GM19395 (cell line): ENCODE results near the gene EPOP.

Experiments used
- ATAC-seq: cut with Tn5 transposase; IDR thresholded peaks from one replicate; pipeline ENCODE4 v1.9.1; 2021; ENCODE audit warnings: mild to moderate bottlenecking, moderate library complexity; ENCODE audit not compliant: unreplicated experiment

Gene EPOP

DNA sequence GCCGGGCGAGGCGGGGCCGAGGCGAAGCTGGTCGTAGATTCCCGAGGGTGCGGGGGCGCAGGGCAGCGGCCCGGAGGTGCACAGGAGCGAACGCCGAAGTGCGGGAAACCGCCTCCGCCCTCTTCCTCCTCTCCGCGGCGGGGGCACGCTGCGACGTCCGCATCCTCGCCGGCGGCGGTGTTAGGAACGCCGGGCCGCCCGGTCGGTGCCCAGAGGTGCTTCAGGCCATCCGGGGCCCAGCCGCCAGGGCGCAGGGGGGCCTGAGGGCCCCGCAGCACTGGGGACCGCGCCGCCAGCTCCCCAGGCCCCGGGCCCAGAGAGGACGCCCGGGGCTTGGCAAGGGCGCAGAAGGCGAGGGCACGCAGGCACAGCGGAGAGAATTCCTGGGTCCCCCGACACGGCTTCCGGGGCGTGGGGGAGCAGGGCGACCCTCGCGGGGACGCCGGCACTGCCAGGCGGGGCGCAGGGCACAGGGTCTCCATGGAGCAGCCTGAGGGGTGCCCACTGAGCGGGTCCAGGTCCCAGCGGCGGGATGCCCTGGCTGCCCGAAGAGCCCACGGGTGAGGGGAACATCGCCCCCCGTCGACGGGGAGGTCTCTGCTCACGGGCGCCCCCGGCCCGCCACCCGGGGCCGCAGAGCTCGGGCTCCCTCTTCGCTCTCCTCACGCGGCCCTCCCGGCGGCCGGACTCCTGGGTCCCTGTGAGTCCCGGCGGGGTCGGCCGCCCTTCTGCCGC is 576 bp downstream of the EPOP start:
- ATAC-seq = peak; percentile 17

DNA sequence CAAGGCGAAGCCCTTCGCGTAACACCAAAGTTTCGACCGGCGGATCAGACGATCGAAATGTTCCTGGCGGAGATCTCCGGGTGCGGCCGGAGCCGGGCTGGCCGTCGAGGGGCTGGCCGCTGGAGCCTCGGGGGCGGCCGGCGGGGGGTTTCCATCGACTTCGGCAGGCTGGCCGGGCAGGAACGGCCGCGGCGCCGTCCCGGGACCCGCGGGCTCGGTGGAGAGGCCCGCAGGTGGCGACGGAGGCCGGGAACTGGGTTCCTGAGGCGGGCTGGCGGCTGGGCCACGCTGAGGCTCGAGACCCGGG is 1.1 kb downstream of the EPOP start:
- peak; percentile 6 for ATAC-seq

DNA sequence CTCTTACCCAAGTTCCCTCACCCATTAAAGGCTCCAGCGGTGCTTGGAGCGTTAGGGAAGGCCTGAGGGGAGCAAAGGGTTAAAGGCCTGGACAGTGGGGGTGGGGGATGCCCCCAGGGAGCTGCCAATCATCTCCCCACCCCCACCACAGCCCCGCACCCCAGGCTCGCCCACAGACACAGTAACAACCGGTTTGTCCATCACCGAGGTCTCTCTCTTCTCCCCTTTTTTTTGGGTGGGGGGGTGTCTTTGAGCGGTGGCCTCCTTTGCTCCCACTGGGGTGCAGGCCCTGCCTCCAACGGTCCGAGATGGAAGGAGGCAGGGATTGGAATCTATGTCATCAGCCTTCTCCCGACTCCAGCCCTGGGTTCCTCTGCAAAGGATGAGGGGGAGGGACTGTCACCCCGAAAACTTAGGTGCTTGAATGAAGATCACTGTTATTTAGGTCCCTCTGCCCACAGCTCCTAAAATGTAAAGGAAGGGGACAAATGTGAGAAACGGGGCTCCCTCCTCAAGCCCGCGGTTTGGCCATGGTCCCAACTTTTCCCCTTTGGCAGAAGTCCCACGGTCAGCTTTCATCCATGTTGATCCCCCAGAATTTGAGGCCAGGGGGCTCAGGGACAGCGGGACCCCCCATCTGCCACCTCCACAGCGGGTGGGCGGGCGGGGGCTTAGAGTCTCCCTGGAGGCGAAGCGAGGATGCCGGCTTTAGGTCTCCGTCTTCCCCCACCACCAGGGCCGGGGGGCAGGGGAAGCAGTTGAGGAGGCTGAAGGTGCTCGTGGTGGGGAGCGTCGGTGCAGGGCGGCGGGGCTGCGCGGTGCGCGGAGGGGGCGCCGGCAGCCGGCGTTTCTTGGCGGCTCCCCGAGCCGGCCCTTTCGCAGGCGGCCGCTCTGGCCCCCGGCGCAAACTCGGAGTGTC is 1.7 kb downstream of the EPOP start:
- ATAC-seq = no peak

GRCh38 chr17:38671939-38672720 is 2.6 kb downstream of the EPOP start:
- ATAC-seq = no peak

- ATAC-seq = no peak
These were observed 5.2 kb downstream of the EPOP start for GRCh38 chr17:38669520-38669919.

GRCh38 chr17:38667787-38668122 is 7.0 kb downstream of the EPOP start:
- ATAC-seq = no peak

- ATAC-seq = no peak
These were observed 7.5 kb downstream of the EPOP start for GRCh38 chr17:38667099-38667786.

DNA sequence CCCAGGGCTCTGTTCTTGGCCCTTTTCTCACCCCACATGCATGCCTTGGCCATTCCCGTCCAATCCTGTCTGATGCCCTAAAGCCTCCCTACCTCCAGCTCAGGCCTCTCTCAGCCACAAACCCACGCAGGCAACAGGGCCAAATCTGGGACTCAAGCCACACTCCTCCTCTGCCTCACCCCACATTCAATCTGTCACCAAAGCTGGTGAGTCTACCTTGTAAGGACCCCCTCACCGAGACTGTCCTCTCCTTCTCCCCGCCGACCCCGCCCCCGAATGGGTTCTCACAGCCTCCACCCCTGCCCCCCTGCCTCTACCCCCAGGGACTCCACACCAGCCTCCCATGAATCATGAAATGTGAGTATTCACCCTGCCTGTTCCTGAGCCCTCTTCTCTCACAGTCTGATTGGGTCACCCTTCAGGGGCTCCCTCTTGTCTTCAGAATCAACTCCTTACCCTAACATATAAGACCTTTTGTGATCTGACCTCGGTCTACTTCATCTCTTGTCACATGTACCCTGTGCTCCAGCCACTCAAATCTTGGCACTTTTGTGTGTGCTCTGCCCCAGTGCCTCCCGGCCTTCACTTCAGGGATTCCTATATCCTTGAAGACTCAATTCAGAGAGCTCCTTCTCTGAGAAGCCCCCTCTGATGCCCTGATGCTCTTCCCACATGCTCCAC is 10.7 kb downstream of the EPOP start:
- no peak for ATAC-seq

DNA sequence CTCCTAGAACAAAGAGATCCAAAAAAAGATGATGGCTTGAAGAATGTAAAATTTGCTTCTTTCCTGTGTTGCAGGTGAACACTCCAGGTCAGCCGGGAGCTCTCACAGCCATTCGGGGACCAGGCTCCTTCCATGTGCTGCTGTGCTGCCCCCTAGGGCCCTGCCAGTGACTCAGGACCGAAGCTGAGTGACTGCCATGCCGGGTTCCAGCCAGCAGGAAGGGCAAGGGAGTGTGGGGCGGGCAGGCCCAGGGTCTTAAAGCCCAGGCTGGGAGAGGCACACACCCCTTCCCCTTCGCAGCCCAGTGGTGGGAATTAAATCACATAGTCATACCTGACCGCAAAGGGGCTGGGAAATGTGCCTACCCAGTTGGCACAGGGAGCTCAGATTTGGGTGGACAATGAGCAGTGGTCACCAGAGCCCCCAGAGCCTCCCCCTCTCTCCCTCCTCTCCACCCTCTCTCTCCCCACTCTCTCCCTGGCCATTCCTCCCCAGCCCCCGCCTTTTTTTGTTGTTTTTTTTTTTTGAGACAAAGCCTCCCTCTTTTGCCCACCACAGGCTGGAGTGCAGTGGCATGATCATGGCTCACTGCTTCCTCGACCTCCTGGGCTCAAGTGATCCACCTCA is 11.5 kb downstream of the EPOP start:
- no peak for ATAC-seq

DNA sequence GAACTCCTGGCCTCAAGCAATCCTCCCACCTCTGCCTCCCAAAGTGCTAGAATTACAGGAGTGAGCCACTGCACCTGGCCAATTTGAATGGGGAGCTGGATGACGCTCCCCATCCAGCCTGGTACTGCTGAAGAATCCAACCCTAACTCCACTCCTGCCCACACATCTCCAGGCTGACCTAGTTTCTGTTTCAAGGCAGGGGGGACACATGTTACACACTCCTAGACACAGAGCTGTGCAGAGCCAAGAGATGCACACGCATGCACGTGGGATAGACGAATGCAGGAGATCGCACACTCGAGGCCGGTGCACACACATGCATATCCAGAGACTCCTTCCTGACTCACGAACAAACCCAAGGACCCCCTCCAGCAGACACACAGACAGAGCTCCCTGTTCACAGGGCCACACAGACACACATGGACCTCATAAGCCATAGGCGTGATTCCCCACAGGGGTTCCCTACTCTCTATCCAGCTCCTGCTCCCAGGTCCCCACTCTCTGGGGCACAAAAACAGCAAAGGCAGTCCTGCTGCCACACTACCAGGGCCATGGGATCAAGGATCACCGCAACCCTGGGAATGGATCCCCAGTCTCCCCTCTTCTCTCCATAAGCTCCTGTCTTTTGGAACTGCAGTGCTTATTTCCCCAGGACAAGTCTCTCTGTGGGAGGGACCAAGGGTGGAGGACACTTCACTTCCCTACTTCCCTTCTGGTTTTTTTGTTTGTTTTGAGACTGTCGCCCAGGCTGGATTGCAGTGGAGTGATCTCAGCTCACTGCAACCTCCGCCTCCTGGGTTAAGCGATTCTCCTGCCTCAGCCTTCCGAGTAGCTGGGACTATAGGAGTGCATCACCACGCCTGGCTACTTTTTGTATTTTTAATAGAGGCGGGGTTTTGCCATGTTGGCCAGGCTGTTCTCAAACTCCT is 14.4 kb downstream of the EPOP start:
- no peak for ATAC-seq

DNA sequence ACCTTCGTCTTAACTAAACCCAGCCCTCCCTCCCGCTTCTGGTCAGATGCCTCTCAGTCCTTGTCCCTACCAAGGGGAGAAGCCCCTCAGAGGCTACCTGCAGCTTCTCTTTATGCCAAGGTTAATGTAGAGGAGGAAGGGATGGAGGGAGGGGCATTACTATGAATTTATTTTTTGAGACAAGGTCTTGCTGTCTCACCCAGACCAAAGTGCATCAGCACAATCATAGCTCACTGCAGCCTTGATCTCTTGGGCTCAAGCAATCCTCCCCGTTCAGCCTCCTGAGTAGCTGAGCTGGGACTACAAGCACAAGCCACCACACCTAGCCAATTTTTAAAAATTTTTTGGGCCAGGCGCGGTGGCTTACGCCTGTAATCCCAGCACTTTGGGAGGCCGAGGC is 15.3 kb downstream of the EPOP start:
- no peak for ATAC-seq

GRCh38 chr17:38658741-38659345 is 15.9 kb downstream of the EPOP start:
- ATAC-seq = no peak

- no peak for ATAC-seq
These were observed 16.7 kb downstream of the EPOP start for GRCh38 chr17:38657824-38658740.

GRCh38 chr17:38656959-38657823 is 17.6 kb downstream of the EPOP start:
- no peak for ATAC-seq

GRCh38 chr17:38654411-38655398 is 20.1 kb downstream of the EPOP start:
- ATAC-seq = no peak
